Lower lobe of right lung (tissue), 2 donors: ENCODE measurements around the gene TP53. TPM values are rescaled to one million over a fixed set of nuclear protein-coding genes. Genes with fewer than 3 reads are reported as not detected.

Experiments used
- ATAC-seq, 2 donors: fragments of 200-7000 bp; cut with Tn5 transposase; one replicate each; pipeline ENCODE4 v1.9.1; 2020 to 2022; ENCODE audit warnings: mild to moderate bottlenecking in 2 of 2, moderate library complexity in 2 of 2
- DNase-seq: peaks from one replicate; pipeline ENCODE4 v3.0.0-alpha.2; 2020
- H3K27ac ChIP-seq: fragments of 200-600 bp; one replicate; pipeline ENCODE4 v1.8.0; 2022
- H3K27me3 ChIP-seq: fragments of 200-600 bp; one replicate; pipeline ENCODE4 v1.8.0; 2022; ENCODE audit warnings: low read depth
- H3K36me3 ChIP-seq: fragments of 200-600 bp; one replicate; pipeline ENCODE4 v1.8.0; 2022; ENCODE audit warnings: mild to moderate bottlenecking
- H3K4me1 ChIP-seq: fragments of 200-600 bp; one replicate; pipeline ENCODE4 v1.8.0; 2022
- H3K4me3 ChIP-seq: fragments of 200-600 bp; one replicate; pipeline ENCODE4 v1.8.0; 2022; ENCODE audit warnings: mild to moderate bottlenecking
- H3K9me3 ChIP-seq: fragments of 200-600 bp; one replicate; pipeline ENCODE4 v1.8.0; 2022
- CTCF ChIP-seq: fragments of 200-600 bp; IDR thresholded peaks from one replicate; pipeline ENCODE4 v1.8.0; 2022; ENCODE audit warnings: antibody characterized with exemption, mild to moderate bottlenecking
- intact Hi-C: fragments of 100-400 bp; cut with DNase I; formaldehyde crosslinking; loops from one replicate; pipeline ENCODE4 v1.11.0; 2022
- total RNA-seq: library from RNA; stranded (reverse); fragmentation: NEBNext Ultra II Directional; extraction: Animal tissue kit (Norgen Biotek cat#: 25700); gene quantifications from one replicate; pipeline ENCODE4 v1.2.1, GENCODE V29; 2021
- donor health status: DM: no; HTN: yes; CAD: no; lungs with severe emphysema.

Gene TP53
- total RNA-seq, 1 donor from 2014 or later = 34.8 TPM

DNA sequence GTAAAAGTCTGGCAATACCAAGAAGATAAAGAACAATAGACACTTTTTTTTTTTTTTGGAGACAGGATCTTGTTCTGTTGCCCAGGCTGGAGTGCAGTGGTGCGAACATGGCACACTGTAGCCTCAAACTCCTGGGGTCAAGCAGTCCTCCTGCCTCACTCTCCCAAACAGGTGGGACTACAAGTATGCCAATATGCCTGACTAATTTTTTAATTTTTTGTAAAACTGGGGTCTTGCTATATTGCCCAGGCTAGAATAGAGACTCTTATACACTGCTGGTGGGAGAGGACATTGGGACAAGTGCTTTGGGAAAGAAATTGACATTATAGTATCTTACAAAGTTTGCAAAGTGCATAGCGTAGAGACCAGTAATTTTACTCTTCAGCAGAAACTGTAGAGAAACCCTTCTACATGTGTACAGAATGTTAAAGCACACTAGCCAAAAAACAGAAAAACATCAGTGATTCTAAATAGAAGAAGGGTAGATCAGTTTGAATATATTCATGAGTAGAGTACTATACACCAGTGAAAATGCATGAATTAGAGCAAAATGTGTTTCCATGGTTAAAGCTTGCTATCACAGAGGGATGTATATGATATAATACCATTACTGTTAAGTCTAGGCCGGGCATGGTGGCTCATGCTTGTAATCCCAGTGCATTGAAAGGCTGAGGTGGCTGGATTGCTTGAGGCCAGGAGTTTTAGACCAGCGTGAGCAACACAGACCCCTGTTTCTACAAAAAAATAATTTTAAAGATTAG lies 10.7 kb upstream of the TP53 start:
- no peak overlapping the region for H3K27ac ChIP-seq
- H3K9me3 ChIP-seq = no peaks in the 10 kb centered on the region
- no peaks in the 10 kb centered on the region for H3K4me1 ChIP-seq
- peaks cover 4% of the 10 kb centered on the region for H3K27me3 ChIP-seq
- TF ChIP-seq CTCF = no peak
- peaks cover 27% of the 10 kb centered on the region for H3K36me3 ChIP-seq
- no peak for DNase-seq
- no peak for ATAC-seq
- no peak overlapping the region for H3K4me3 ChIP-seq
- intact Hi-C loops = no loop called here

DNA sequence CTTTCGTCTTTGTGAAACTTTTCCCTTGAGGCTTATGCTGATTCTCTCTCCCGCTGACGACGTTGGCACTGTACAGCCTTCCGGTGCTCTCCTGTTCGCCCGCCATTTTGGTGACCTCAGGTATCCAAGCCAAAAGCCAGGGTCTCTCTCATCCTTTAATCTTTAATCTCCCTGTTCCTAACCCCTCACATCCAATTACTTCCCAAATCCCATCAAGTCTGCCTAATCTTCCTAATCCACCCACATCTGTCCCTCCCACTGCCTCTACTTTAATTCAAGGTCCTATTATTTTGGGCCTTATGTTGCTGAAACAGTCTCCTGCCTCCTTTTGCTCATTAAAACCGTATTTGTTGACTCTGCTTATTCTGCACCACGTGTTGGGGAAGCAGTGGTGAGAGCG lies 8.3 kb upstream of the TP53 start:
- no peak for TF ChIP-seq CTCF
- H3K36me3 ChIP-seq = peaks cover 9% of the 10 kb centered on the region
- H3K27me3 ChIP-seq = no peaks in the 10 kb centered on the region
- H3K4me1 ChIP-seq = no peaks in the 10 kb centered on the region
- DNase-seq (no peak), ATAC-seq (no peak)
- no peak overlapping the region for H3K4me3 ChIP-seq
- no peak overlapping the region for H3K27ac ChIP-seq
- intact Hi-C loops = no loop called here
- H3K9me3 ChIP-seq = no peaks in the 10 kb centered on the region

- ATAC-seq (no peak), DNase-seq (no peak)
- Histone ChIP-seq H3K4me1 (peaks cover 31% of the 10 kb centered on the region), H3K4me3 (peak overlapping the region; percentile 95), H3K27ac (peak overlapping the region; percentile 68), H3K9me3 (no peaks in the 10 kb centered on the region), H3K36me3 (no peaks in the 10 kb centered on the region), H3K27me3 (no peaks in the 10 kb centered on the region)
- TF ChIP-seq CTCF = no peak
- intact Hi-C loops = no loop called here
Measured at GRCh38 chr17:7688808-7689316, 1.6 kb upstream of the TP53 start.

- intact Hi-C loops = no loop called here
- ATAC-seq (peak; percentile 92 to 96), DNase-seq (peak; percentile 98)
- peaks cover 31% of the 10 kb centered on the region for H3K4me1 ChIP-seq
- H3K27ac ChIP-seq = peak within 1 kb of the TSS; percentile 96
- TF ChIP-seq CTCF = peak; percentile 98
- H3K27me3 ChIP-seq = no peaks in the 10 kb centered on the region
- no peaks in the 10 kb centered on the region for H3K9me3 ChIP-seq
- no peaks in the 10 kb centered on the region for H3K36me3 ChIP-seq
- peak within 1 kb of the TSS; percentile 95 for H3K4me3 ChIP-seq
Measured at GRCh38 chr17:7687908-7688807, 868 bp upstream of the TP53 start, which contains the start of gene WRAP53. Gene WRAP53, plus strand, starts transcription at chr17:7688477. Its CDS starts 172 bp downstream, at chr17:7688649.

DNA sequence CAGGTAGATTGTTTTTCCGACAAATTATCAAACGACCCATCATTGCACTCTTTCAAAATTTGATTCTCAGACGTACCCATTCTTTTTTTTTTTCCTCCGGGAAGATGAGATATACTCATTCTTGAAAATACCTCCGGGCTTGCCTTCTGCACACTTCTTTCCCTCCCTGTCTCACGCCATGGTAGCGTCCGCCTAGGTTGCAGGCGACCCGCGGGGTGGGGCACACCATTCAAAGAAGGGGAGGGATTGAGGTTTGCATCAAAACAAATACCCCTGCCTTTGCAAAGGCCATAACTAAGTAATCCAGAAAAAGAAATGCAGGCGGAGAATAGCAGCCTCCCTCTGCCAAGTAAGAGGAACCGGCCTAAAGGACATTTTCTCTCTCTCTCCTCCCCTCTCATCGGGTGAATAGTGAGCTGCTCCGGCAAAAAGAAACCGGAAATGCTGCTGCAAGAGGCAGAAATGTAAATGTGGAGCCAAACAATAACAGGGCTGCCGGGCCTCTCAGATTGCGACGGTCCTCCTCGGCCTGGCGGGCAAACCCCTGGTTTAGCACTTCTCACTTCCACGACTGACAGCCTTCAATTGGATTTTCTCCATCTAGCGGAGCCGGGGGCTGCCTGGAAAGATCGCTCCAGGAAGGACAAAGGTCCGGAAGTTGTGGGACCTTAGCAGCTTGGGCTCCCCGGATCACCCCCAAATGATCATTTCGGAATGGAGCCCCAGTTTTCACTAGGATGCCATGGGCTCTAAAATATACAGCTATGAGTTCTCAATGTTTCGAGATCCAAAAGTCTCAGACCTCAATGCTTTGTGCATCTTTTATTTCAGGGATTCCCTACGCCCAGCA lies 843 bp downstream of the TP53 start:
- ATAC-seq (peak; percentile 72 to 78), DNase-seq (peak; percentile 81)
- intact Hi-C loops = no loop called here
- peak overlapping the region; percentile 96 for H3K27ac ChIP-seq
- H3K36me3 ChIP-seq = no peaks in the 10 kb centered on the region
- no peaks in the 10 kb centered on the region for H3K27me3 ChIP-seq
- peak overlapping the region; percentile 95 for H3K4me3 ChIP-seq
- peaks cover 31% of the 10 kb centered on the region for H3K4me1 ChIP-seq
- TF ChIP-seq CTCF = no peak
- no peaks in the 10 kb centered on the region for H3K9me3 ChIP-seq
